Measurements from ENCODE around the gene MAPK13.

The MAPK13 gene

DNA sequence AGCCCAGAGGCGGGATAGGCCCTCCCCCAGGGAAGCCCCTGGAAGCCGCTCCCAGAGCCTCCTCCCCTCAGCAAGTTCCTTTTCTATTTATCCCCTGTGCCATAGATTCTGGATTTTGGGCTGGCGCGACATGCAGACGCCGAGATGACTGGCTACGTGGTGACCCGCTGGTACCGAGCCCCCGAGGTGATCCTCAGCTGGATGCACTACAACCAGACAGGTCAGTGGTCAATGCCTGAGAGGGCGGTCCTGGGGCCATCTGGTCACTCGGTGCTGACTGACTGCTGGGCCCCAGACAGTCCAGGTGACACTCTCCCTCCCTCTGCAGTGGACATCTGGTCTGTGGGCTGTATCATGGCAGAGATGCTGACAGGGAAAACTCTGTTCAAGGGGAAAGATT is 6.2 kb downstream of the MAPK13 start:
- peaks cover 6% of the 10 kb centered on the region for H3K4me1 ChIP-seq (ENCODE audit: insufficient read depth, low read length)
- H3K4me3 ChIP-seq (ENCODE audit: low read length), result no peak overlapping the region
- H3K36me3 ChIP-seq (ENCODE audit: insufficient read depth, low read length), result no peaks in the 10 kb centered on the region
- H3K27me3 ChIP-seq (ENCODE audit: insufficient read depth, low read length), result no peaks in the 10 kb centered on the region
- H2AFZ ChIP-seq (ENCODE audit: low read depth, low read length), result no peak overlapping the region
- H3K9me3 ChIP-seq (ENCODE audit: low read length), result no peaks in the 10 kb centered on the region

DNA sequence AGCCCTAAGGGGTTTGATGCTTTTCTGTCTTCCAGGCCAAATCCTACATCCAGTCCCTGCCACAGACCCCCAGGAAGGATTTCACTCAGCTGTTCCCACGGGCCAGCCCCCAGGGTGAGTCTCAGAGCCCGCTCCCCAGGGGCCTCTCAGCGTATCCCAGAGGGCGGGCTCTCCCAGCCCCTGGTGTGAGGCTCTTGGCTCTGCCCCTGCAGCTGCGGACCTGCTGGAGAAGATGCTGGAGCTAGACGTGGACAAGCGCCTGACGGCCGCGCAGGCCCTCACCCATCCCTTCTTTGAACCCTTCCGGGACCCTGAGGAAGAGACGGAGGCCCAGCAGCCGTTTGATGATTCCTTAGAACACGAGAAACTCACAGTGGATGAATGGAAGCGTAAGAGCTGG is 8.4 kb downstream of the MAPK13 start:
- Histone ChIP-seq H3K9me3 (ENCODE audit: low read length) (no peaks in the 10 kb centered on the region), H2AFZ (ENCODE audit: low read depth, low read length) (no peak overlapping the region), H3K36me3 (ENCODE audit: insufficient read depth, low read length) (no peaks in the 10 kb centered on the region), H3K4me3 (ENCODE audit: low read length) (no peak overlapping the region), H3K4me1 (ENCODE audit: insufficient read depth, low read length) (no peaks in the 10 kb centered on the region), H3K27me3 (ENCODE audit: insufficient read depth, low read length) (no peaks in the 10 kb centered on the region)

DNA sequence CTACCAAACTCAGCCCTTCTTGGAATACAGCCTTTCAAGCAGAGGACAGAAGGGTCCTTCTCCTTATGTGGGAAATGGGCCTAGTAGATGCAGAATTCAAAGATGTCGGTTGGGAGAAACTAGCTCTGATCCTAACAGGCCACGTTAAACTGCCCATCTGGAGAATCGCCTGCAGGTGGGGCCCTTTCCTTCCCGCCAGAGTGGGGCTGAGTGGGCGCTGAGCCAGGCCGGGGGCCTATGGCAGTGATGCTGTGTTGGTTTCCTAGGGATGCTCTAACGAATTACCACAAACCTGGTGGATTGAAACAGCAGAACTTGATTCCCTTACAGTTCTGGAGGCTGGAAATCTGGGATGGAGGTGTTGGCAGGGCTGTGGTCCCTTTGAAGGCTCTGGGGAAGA is 9.1 kb downstream of the MAPK13 start:
- Histone ChIP-seq H3K9me3 (ENCODE audit: low read length) (no peaks in the 10 kb centered on the region), H3K4me1 (ENCODE audit: insufficient read depth, low read length) (no peaks in the 10 kb centered on the region), H3K27me3 (ENCODE audit: insufficient read depth, low read length) (no peaks in the 10 kb centered on the region)

DNA sequence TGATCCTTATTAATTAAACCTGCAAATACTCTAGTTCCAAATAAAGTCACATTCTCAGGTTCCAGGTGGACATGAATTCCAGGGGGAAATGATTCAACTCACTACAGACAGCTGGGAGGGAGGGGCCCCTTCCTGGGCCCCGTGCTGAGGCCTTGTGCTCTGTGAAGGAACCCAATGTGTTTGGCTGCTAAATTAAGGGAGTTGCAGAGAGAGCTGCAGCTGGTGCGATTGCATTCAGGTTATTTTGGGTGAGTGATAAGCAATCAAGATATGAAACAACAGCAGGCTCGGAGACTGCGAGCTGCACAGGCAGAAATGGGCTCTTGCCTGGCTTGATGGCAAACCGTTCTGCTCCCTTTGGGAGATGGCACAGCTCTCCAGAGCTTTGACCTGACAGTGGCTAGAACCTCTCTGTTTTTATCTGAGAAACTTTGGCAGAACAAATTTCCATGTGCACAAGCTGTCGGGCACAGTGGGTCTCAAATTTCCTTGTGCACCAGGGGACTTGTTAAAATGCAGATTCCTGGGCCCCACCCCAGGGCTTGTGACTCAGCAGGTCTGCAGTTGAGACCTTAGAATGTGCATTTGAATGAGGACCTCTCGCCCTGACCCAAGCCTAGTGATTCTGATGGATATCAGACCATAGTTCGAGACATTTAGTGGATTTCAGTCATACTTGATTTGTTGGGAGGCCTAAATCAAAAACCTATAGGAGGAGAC is 9.8 kb downstream of the MAPK13 start:
- Histone ChIP-seq H3K36me3 (ENCODE audit: insufficient read depth, low read length) (no peaks in the 10 kb centered on the region), H2AFZ (ENCODE audit: low read depth, low read length) (no peak overlapping the region), H3K4me1 (ENCODE audit: insufficient read depth, low read length) (no peaks in the 10 kb centered on the region), H3K9me3 (ENCODE audit: low read length) (no peaks in the 10 kb centered on the region), H3K4me3 (ENCODE audit: low read length) (no peak overlapping the region), H3K27me3 (ENCODE audit: insufficient read depth, low read length) (no peaks in the 10 kb centered on the region)

More for the DNA sequence above, 9.1 kb downstream of the MAPK13 start:
- Histone ChIP-seq H3K36me3 (ENCODE audit: insufficient read depth, low read length) (no peaks in the 10 kb centered on the region), H2AFZ (ENCODE audit: low read depth, low read length) (no peak overlapping the region), H3K4me3 (ENCODE audit: low read length) (no peak overlapping the region)

DNA sequence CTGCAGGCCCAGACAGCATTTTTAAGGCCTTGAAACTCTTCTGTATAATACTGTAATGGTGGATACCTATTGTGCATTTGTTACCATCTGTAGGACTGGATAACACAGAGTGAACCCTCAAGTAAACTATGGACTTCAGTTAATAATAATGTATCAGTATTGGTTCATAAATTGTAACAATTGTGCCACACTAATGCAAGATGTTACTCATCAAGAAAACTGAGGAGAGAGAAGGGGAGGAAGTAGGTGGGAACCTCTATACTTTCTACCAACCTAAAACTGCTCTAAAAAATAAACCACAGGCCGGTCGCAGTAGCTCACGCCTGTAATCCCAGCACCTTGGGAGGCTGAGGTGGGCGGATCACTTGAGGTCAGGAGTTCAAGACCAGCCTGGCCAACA is 10.8 kb downstream of the MAPK13 start:
- Histone ChIP-seq H3K27me3 (ENCODE audit: insufficient read depth, low read length) (no peaks in the 10 kb centered on the region), H3K4me1 (ENCODE audit: insufficient read depth, low read length) (no peaks in the 10 kb centered on the region), H3K36me3 (ENCODE audit: insufficient read depth, low read length) (no peaks in the 10 kb centered on the region), H3K9me3 (ENCODE audit: low read length) (no peaks in the 10 kb centered on the region), H3K4me3 (ENCODE audit: low read length) (no peak overlapping the region), H2AFZ (ENCODE audit: low read depth, low read length) (no peak overlapping the region)

DNA sequence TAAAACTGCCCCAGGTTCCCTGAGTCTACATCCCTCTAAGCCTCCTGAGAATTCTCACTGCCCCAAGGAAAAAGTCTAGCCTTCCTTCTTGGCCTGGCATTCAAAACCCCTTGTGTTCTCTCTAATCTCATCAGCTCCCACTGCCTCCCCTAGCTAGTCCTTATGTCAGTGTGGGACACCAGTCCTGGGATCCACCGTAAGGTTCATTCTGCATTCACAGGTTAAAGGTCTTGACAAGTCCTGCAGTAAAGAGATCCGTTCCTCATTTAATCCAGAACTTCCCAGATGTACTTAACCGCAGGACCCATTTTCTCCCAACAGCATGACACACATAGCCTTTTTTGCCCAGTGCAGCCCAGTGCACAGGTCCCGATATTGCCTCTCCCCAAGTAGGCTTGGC is 11.6 kb downstream of the MAPK13 start:
- Histone ChIP-seq H3K9me3 (ENCODE audit: low read length) (no peaks in the 10 kb centered on the region), H3K36me3 (ENCODE audit: insufficient read depth, low read length) (no peaks in the 10 kb centered on the region), H3K27me3 (ENCODE audit: insufficient read depth, low read length) (no peaks in the 10 kb centered on the region), H2AFZ (ENCODE audit: low read depth, low read length) (no peak overlapping the region), H3K4me3 (ENCODE audit: low read length) (no peak overlapping the region), H3K4me1 (ENCODE audit: insufficient read depth, low read length) (no peaks in the 10 kb centered on the region)

DNA sequence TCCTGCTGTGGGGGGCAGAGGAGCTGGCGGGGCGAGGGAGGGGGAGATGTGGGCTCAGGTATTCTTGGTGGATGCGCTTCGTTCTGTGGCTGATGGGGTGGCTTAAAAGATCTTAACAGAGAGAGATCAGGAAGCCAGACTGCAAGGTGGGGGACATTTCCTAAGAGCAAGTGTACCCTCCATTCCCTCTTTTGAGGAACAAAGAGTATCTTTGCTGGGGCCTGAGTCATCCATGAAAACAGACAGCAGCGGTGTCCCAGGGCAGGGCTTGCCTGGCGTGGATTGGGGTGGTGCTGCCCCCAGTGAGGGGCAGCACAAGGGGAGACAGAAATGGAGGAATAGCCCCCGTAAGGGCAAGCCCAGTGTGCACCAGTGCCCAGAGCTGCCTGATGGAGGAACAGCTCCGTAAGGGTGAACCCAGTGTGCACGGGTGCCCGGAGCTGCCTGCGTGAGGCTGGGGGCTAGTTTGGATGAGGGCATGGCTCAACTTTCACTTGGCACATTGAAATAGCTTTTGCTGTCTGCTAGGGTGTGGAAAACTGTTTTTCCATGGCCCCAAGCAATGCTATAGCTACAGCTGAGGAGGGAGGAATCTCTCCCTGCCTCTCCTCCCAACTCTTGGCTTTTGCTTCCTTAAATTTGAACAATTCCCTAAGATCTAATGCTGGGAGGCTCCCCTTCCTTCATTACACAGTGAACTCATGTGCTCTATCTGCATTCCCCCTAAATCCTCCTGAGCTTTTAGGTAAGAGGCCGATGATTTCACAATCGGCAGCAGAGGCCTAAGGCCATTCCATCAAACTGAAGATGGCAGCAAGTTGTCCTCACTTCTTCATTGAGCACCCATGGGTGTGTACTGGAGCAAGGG is 12.9 kb downstream of the MAPK13 start:
- H3K9me3 ChIP-seq (ENCODE audit: low read length), result no peaks in the 10 kb centered on the region
- H3K4me3 ChIP-seq (ENCODE audit: low read length), result no peak overlapping the region
- H3K27me3 ChIP-seq (ENCODE audit: insufficient read depth, low read length), result no peaks in the 10 kb centered on the region
- H3K4me1 ChIP-seq (ENCODE audit: insufficient read depth, low read length), result no peaks in the 10 kb centered on the region
- H2AFZ ChIP-seq (ENCODE audit: low read depth, low read length), result no peak overlapping the region
- H3K36me3 ChIP-seq (ENCODE audit: insufficient read depth, low read length), result no peaks in the 10 kb centered on the region

DNA sequence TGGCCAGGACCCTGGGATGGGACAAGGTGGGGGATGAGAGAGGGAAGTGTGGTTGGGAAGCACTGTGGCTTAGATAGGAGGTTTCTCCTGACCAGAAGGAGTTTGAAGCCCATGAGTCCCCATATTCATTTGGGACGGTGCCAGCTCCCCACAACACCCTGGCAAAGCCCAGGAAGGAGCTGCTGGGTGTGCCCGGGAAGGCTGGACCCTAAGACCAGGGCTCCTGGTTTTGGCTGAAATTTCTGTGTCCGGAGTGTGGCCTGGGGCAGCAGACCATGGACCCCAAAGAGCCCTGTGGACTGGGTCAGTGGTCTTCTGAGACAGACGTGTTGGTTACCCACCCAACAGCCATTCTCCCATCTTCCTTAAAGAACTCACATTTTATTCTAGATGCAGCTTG is 15.2 kb downstream of the MAPK13 start:
- no peaks in the 10 kb centered on the region for H3K36me3 ChIP-seq (ENCODE audit: insufficient read depth, low read length)
- H3K4me1 ChIP-seq (ENCODE audit: insufficient read depth, low read length), result no peaks in the 10 kb centered on the region
- no peak overlapping the region for H2AFZ ChIP-seq (ENCODE audit: low read depth, low read length)
- no peak overlapping the region for H3K4me3 ChIP-seq (ENCODE audit: low read length)
- no peaks in the 10 kb centered on the region for H3K9me3 ChIP-seq (ENCODE audit: low read length)
- H3K27me3 ChIP-seq (ENCODE audit: insufficient read depth, low read length), result no peaks in the 10 kb centered on the region

DNA sequence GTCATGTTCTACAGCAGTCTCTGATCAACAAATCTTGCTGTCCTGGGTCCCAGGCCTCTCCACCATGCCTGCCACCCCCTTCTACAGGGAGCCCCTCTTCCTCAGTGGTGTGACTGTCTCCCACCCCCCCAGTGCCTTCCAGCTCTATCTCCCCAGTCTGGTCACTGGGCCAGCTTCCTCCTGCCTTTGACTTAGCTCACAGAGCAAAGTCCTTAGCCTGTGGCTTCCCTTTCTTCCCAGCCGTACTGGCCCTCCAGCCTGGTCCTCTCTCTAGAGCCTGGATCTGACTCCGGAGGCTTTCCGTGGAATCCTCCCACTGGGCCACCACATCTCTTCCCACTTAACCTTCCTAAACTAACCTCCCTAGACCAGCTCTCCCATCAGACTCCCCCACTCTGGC is 17.0 kb downstream of the MAPK13 start:
- H3K9me3 ChIP-seq (ENCODE audit: low read length), result no peaks in the 10 kb centered on the region
- no peaks in the 10 kb centered on the region for H3K4me1 ChIP-seq (ENCODE audit: insufficient read depth, low read length)
- no peaks in the 10 kb centered on the region for H3K36me3 ChIP-seq (ENCODE audit: insufficient read depth, low read length)
- no peak overlapping the region for H2AFZ ChIP-seq (ENCODE audit: low read depth, low read length)
- no peak overlapping the region for H3K4me3 ChIP-seq (ENCODE audit: low read length)
- no peaks in the 10 kb centered on the region for H3K27me3 ChIP-seq (ENCODE audit: insufficient read depth, low read length)

DNA sequence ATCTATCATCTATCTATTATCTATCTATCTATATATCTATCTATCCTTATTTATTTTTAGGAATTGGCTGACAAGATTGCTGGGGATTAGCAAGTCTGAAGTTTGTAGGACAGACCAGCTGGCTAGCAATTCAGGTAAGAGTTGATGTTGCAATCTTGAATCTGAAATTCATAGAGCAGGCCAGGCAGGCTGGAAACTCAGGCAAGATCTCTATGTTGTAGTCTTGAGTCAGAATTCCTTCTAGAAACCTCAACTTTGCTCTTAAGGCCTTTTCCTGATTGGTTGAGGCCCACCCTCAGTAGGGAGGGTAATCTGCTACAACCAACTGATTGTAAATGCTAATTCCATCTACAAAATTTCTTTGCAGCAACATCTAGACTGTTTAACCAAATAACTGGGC is 19.2 kb downstream of the MAPK13 start:
- H3K4me1 ChIP-seq (ENCODE audit: insufficient read depth, low read length), result no peaks in the 10 kb centered on the region
- H3K9me3 ChIP-seq (ENCODE audit: low read length), result no peaks in the 10 kb centered on the region
- no peaks in the 10 kb centered on the region for H3K36me3 ChIP-seq (ENCODE audit: insufficient read depth, low read length)
- H3K4me3 ChIP-seq (ENCODE audit: low read length), result no peak overlapping the region
- no peak overlapping the region for H2AFZ ChIP-seq (ENCODE audit: low read depth, low read length)
- no peaks in the 10 kb centered on the region for H3K27me3 ChIP-seq (ENCODE audit: insufficient read depth, low read length)

DNA sequence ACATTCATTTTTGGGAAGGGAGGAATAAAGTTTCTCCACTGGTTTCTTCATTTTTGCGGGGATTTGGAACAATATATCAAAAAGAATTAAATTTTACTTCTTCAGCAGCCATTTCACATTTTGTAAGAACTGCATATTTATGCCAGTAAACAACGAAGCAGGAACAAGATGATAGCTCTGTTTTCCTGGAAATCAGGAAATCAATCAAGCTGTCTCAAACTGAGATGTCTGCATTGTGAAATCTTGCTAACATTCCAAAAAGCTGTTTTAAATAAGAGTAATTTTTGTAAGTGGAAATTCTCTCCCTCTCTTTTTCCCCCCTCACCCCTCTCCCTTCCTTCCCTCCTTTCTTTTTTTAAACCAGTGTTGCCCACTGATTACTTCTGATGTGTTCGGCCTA is 20.0 kb downstream of the MAPK13 start:
- no peaks in the 10 kb centered on the region for H3K36me3 ChIP-seq (ENCODE audit: insufficient read depth, low read length)

DNA sequence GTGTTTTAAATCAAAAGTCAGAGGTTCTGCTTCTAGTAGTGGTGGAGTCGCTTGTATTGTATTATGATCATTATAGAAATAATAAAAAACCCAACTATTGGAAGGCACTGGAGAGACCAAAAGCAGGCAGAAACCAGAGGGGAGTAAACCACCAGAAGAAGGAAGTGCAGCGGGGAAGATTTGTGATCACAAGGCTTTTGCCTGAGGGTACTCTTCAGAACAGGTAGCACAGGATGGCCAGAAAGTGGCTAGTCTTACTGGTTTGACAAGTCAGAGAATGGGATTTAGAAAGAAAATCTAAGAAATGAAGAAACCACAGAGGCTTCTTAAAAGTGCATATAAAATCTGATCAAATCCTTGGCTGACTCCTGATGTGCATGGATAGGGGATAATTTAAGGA is 24.0 kb downstream of the MAPK13 start:
- H3K9me3 ChIP-seq (ENCODE audit: low read length), result no peaks in the 10 kb centered on the region
- no peak overlapping the region for H3K4me3 ChIP-seq (ENCODE audit: low read length)
- no peaks in the 10 kb centered on the region for H3K36me3 ChIP-seq (ENCODE audit: insufficient read depth, low read length)
- H3K4me1 ChIP-seq (ENCODE audit: insufficient read depth, low read length), result no peaks in the 10 kb centered on the region
- H3K27me3 ChIP-seq (ENCODE audit: insufficient read depth, low read length), result no peaks in the 10 kb centered on the region
- H2AFZ ChIP-seq (ENCODE audit: low read depth, low read length), result no peak overlapping the region

More for the DNA sequence above, 20.0 kb downstream of the MAPK13 start:
- Histone ChIP-seq H3K4me3 (ENCODE audit: low read length) (no peak overlapping the region), H3K27me3 (ENCODE audit: insufficient read depth, low read length) (no peaks in the 10 kb centered on the region), H2AFZ (ENCODE audit: low read depth, low read length) (no peak overlapping the region), H3K4me1 (ENCODE audit: insufficient read depth, low read length) (no peaks in the 10 kb centered on the region), H3K9me3 (ENCODE audit: low read length) (no peaks in the 10 kb centered on the region)

DNA sequence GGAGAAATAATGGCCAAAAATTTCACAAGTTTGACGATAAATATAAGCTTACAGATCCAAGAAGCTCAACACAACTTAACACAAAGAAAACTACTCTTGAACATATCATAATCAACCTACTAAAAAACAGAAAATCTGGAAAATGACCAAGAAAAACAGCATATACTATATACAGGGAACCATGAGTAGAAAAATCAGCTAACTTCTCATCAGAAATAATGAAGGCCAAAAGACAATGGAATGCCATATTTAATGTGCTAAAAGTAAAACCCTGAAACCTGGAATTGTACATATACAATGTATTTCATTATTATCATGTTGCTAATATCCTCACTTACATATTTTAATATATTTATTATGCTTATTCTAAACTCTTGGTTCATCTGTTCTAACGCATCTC is 25.3 kb downstream of the MAPK13 start:
- no peaks in the 10 kb centered on the region for H3K27me3 ChIP-seq (ENCODE audit: insufficient read depth, low read length)
- no peaks in the 10 kb centered on the region for H3K36me3 ChIP-seq (ENCODE audit: insufficient read depth, low read length)
- H3K4me3 ChIP-seq (ENCODE audit: low read length), result no peak overlapping the region
- no peaks in the 10 kb centered on the region for H3K9me3 ChIP-seq (ENCODE audit: low read length)
- no peaks in the 10 kb centered on the region for H3K4me1 ChIP-seq (ENCODE audit: insufficient read depth, low read length)
- H2AFZ ChIP-seq (ENCODE audit: low read depth, low read length), result no peak overlapping the region

Data from neuron (in vitro differentiated cells).